Spinal cord (tissue), 10 donors: Measurements from ENCODE around the gene SEZ6L. TPM values are rescaled to one million over a fixed set of nuclear protein-coding genes. Genes with fewer than 3 reads are reported as not detected.

Experiments used
- DNase-seq, 6 donors: peaks; one replicate each; pipeline versions ENCODE4 v3.0.0 to v3.0.0-alpha.2; 2013 to 2015; ENCODE audit warnings: low spot score in 6 of 6, low read depth in 4 of 6
- H3K27ac ChIP-seq: one replicate; pipeline ENCODE4 v1.5.1; 2013; ENCODE audit warnings: low read depth, low read length, control low read depth
- H3K27me3 ChIP-seq: one replicate; pipeline ENCODE4 v1.6.1; 2013; ENCODE audit warnings: low read length; ENCODE audit not compliant: control insufficient read depth, insufficient read depth
- H3K36me3 ChIP-seq: one replicate; pipeline ENCODE4 v1.6.1; 2013; ENCODE audit warnings: low read length; ENCODE audit not compliant: control insufficient read depth, insufficient read depth
- H3K4me1 ChIP-seq: one replicate; pipeline ENCODE4 v1.6.1; 2013; ENCODE audit warnings: low read length; ENCODE audit not compliant: control insufficient read depth, insufficient read depth
- H3K4me3 ChIP-seq: one replicate; pipeline ENCODE4 v1.5.1; 2013; ENCODE audit warnings: low read depth, low read length, control low read depth
- H3K9me3 ChIP-seq: one replicate; pipeline ENCODE4 v1.6.1; 2013; ENCODE audit warnings: low read length; ENCODE audit not compliant: control insufficient read depth, insufficient read depth
- WGBS: methylation state at CpG from one replicate; pipeline ENCODE4 v1.1.5; 2013; ENCODE audit warnings: missing lambda C conversion rate; ENCODE audit not compliant: insufficient coverage; 5-methylcytosine and 5-hydroxymethylcytosine counted together
- polyA plus RNA-seq, 2 donors: library from polyadenylated mRNA; unstranded; fragments of 120-200 nt; gene quantifications; one replicate each; pipeline ENCODE4 v1.2.1, GENCODE V29; 2013; ENCODE audit not compliant: insufficient read length in 2 of 2
- total RNA-seq, 2 donors: library from RNA; depleted of rRNA in 1 of 2; stranded (reverse); fragments of 120-200 nt in 1 of 2; fragments of >200 nt in 1 of 2; gene quantifications; one replicate each; pipeline versions ENCODE4 v1.2.3 to v1.2.4, GENCODE V29; 2013 to 2014
- donor health status: healthy.

SEZ6L gene
- total and polyA plus RNA-seq, 4 donors, result 31.6 to 115 (median 87.4) TPM

DNA sequence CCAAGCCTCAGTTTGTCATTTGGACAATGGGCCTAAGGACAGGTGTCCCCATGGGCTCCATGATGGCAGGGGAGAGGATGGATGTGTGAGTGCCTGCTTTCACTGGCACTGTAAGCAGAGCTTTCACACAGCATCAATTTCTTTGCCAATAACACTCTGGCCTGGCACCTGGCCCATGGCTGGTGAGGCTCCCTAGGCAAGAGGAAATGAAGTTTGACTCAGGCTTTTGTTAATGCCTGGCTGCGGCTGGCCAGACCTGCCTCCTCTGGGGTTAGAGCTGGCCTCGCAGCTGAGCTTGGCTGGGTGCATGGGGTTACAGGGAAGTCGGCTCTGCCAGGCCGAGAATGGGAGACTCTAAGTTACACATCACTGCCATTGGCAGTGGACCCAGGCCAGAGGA, 30.0 kb upstream of the SEZ6L start:
- H3K4me3 ChIP-seq, result no peak overlapping the region
- no peaks in the 10 kb centered on the region for H3K9me3 ChIP-seq
- H3K4me1 ChIP-seq, result peaks cover 9% of the 10 kb centered on the region
- DNase-seq, result peak; percentile 64 to 96 (median 77)
- H3K36me3 ChIP-seq, result no peaks in the 10 kb centered on the region
- WGBS, result 29% methylated on average over 2 of the region's 4 CpGs
- no peak overlapping the region for H3K27ac ChIP-seq
- no peaks in the 10 kb centered on the region for H3K27me3 ChIP-seq

DNA sequence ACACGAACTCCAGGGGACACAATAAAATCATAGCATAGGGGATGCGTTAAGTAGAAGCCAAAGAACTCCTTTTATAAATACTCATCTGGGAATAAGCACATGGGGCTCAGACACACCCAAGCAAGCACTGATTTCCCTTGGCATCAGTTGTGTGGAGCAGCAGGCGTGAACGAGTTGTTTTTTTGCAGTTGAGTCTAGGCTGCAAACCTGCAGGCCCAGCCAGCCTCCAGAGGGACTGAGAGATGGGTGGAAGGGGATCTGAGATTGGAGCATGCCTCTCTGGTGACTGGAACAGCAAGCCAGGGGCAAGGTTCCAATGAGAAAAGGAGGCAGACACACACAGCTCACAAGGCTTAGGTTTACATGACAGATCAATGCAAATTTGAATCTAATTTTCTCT, 27.4 kb upstream of the SEZ6L start:
- no peaks in the 10 kb centered on the region for H3K36me3 ChIP-seq
- no peaks in the 10 kb centered on the region for H3K27me3 ChIP-seq
- peak in 2 of 6 donors; percentile 75 to 93 for DNase-seq
- 69% methylated on average over 2 of the region's 4 CpGs for WGBS
- no peaks in the 10 kb centered on the region for H3K9me3 ChIP-seq
- no peak overlapping the region for H3K27ac ChIP-seq
- H3K4me1 ChIP-seq, result peaks cover 9% of the 10 kb centered on the region
- H3K4me3 ChIP-seq, result no peak overlapping the region

DNA sequence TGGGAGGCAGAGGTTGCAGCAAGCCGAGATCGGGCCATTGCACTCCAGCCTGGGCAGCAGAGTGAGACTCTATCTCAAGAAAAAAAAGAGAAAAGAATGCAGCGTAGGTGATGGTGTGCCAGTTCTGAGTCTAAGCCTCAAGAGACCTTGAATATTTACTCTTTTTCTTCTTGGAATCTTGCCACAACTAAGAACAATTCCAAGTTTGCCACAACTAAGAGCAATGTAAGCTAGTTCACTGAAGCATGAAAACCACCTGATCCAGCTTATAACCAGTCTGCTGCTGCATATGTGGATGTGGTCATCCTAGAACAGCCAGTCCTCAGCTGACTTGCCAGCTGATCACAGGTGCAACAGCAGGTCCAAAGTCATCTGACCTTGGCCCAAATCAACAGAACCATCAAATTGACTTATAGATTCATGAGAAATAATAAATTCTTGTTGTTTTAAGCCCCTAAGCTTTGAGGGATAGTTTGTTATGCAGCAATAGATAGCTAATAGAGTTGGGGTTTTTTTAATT, 25.4 kb upstream of the SEZ6L start:
- peaks cover 9% of the 10 kb centered on the region for H3K4me1 ChIP-seq
- WGBS, result 88% methylated on average over 2 of the region's 3 CpGs

DNA sequence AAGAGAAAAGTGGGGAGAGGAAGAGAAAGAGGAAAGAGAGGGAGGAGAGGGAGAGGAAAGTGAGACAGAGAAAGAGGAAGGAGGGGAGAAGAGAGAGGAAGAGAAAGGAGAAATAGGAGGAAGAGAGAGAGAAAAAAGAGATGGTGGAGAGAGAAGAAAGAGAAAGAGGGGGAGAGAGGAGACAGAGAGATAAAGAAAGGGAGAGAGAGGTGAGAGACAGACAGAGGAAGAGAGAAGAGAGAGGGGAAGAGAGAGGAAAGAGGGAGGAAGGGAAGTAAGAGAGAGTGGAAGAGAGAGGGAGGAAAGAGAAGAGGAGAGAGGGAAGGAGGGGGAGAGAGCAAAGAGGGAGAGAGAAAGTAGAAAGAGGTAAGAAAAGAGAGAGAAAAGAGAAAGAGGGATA, 9.4 kb upstream of the SEZ6L start:
- Histone ChIP-seq H3K9me3 (no peaks in the 10 kb centered on the region), H3K4me1 (no peaks in the 10 kb centered on the region), H3K27ac (no peak overlapping the region), H3K27me3 (peaks cover 4% of the 10 kb centered on the region), H3K4me3 (no peak overlapping the region), H3K36me3 (no peaks in the 10 kb centered on the region)
- no peak for DNase-seq

More for the DNA sequence above, 25.4 kb upstream of the SEZ6L start:
- Histone ChIP-seq H3K27ac (no peak overlapping the region), H3K4me3 (no peak overlapping the region), H3K9me3 (no peaks in the 10 kb centered on the region), H3K27me3 (no peaks in the 10 kb centered on the region), H3K36me3 (no peaks in the 10 kb centered on the region)
- no peak for DNase-seq

DNA sequence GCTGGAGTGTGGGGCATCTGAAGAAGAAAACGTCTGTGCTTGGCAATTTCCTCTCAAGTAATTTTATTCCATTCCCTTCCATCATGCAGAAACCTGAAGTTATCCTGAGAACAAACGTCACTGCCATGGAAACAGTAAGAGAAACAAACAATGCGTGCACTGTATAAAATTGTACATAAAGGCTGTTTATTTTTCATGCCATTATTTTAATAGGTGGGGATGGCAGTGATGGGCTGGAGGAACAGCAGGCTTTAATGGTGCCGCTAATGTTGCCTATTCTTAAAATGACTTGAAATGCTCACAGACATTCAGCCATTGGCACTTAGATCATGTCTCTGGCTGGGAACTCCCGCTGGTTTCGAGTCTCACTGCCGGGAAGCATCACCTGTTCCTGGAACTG, 7.5 kb upstream of the SEZ6L start:
- WGBS, result 40% methylated on average over 4 of the region's 7 CpGs
- DNase-seq, result peak in 1 of 6 donors; percentile 66
- H3K9me3 ChIP-seq, result no peaks in the 10 kb centered on the region
- peaks cover 4% of the 10 kb centered on the region for H3K27me3 ChIP-seq
- H3K36me3 ChIP-seq, result no peaks in the 10 kb centered on the region
- no peak overlapping the region for H3K4me3 ChIP-seq
- no peak overlapping the region for H3K27ac ChIP-seq
- H3K4me1 ChIP-seq, result no peaks in the 10 kb centered on the region

DNA sequence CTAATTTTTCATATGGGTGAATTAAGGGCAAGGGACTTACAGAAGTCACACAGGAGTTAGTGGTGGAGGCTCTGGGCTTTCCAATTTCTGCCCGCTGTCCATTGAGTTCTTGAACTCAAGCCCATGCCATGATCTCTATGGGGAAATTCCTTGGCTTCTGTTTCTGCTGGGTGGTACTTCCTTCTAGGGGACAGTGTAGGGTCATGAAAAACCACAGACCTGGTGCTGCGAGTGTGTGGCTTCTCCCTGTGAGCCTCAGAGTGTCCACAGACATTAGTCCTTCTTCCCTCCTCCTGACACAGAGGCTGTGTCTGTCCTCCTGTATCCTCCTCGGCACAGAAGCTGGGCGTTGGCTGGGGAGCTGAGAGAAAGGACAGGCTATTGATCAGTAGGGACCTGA, 6.3 kb upstream of the SEZ6L start:
- no peak overlapping the region for H3K27ac ChIP-seq
- 93% methylated on average over 2 of the region's 4 CpGs for WGBS
- H3K4me3 ChIP-seq, result no peak overlapping the region
- no peaks in the 10 kb centered on the region for H3K9me3 ChIP-seq
- DNase-seq, result no peak
- peaks cover 3% of the 10 kb centered on the region for H3K4me1 ChIP-seq
- H3K36me3 ChIP-seq, result no peaks in the 10 kb centered on the region
- peaks cover 4% of the 10 kb centered on the region for H3K27me3 ChIP-seq

DNA sequence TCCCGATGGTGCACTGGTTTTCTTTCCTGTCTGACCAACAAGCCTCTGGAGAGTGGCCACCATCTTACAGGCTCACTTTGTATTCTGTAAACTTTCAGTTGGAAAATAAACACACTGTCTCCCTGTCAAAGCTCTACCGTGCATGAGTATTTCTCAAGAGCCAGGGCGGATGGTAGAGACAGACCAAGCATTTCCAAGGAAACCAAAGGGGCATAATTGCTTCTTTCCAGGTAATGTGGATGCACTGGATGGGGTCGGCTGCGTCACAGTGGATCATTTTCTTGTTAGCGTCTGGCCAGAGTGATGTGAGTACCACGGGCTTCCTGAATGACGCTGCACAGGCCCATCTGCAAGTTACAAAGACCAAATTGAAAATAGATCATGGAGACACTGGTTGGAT, 5.1 kb upstream of the SEZ6L start:
- Histone ChIP-seq H3K27me3 (peaks cover 4% of the 10 kb centered on the region), H3K27ac (no peak overlapping the region), H3K4me1 (peaks cover 14% of the 10 kb centered on the region), H3K9me3 (no peaks in the 10 kb centered on the region), H3K36me3 (no peaks in the 10 kb centered on the region), H3K4me3 (no peak overlapping the region)
- peak in 1 of 6 donors; percentile 50 for DNase-seq
- 31% methylated on average over 8 of the region's 8 CpGs for WGBS

DNA sequence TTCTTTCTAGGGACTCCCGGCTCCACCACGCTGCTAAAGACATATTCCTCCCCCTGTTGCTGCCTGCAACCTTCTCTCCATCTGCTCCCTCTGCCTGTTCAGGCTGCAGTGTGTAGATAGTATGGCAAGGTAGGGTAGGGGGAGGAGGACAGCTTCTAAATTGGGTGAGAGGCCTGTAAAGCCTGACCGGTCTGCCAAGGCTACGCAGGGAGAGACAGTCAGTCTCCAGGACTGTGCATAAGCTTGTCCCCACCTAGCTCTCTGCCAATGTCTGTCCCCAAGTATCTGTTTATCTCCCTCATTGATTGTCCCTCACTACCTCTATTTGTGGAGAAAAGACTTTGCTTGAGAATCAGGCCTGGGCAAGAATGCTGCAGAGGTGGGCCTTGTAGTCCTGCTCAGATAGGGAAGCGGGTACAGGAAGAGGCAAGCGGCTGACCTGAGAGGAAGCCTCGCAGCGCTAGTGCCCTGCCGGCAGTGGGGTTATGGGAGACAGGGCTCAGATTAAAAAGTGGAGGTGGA, 871 bp upstream of the SEZ6L start:
- H3K9me3 ChIP-seq, result no peaks in the 10 kb centered on the region
- peaks cover 28% of the 10 kb centered on the region for H3K4me1 ChIP-seq
- H3K27ac ChIP-seq, result peak overlapping the region; percentile 63
- DNase-seq, result peak in 2 of 6 donors; percentile 57 to 58
- WGBS, result 37% methylated on average over 7 of the region's 9 CpGs
- no peak overlapping the region for H3K4me3 ChIP-seq
- H3K27me3 ChIP-seq, result peaks cover 10% of the 10 kb centered on the region
- H3K36me3 ChIP-seq, result no peaks in the 10 kb centered on the region

DNA sequence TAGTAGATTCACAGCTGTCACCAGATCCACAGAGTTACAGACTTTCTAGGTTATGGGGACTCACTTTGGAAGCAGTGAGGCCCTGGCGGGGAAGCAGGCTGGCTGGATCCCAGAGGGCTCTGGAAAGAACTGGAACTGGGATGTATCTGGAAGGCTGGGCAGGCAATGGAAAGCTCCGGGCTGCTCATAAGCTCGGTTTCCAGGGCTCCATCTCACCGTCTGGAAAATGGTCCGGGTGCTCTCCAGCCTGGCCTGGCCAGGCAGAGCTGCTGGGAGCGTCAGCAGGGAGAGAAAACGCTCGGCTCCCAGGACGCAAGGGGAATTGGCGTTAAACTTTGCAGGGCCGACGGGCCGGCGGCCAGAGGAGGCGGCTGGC, 335 bp upstream of the SEZ6L start:
- DNase-seq, result peak in 2 of 6 donors; percentile 53 to 90
- 1% methylated on average over 15 of the region's 15 CpGs for WGBS
- Histone ChIP-seq H3K36me3 (no peaks in the 10 kb centered on the region), H3K4me1 (peaks cover 29% of the 10 kb centered on the region), H3K9me3 (no peaks in the 10 kb centered on the region), H3K27me3 (peaks cover 10% of the 10 kb centered on the region), H3K27ac (peak overlapping the region; percentile 63), H3K4me3 (peak overlapping the region; percentile 21)

DNA sequence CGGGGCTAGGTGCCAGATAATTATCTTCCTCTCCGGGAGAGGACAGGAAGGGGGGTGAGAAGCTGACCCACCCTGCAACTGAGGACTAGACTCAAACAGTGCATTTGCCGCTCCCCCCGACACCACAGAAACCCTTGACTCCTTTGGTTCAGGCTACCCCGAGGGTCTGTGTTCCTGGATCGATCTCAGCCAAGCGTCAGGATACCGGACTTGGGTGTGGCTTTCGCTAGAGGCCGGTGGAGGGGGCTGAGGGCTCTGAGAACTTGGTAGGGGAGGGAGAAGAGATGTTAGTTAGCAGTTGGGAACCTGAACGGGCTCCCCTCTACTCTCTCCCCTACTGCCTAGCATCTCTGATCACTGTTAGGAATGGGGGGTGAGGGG, 840 bp downstream of the SEZ6L start:
- H3K9me3 ChIP-seq, result no peaks in the 10 kb centered on the region
- DNase-seq, result peak in 2 of 6 donors; percentile 54 to 62
- peak overlapping the region; percentile 61 for H3K4me3 ChIP-seq
- peaks cover 34% of the 10 kb centered on the region for H3K4me1 ChIP-seq
- H3K36me3 ChIP-seq, result no peaks in the 10 kb centered on the region
- H3K27ac ChIP-seq, result peak overlapping the region; percentile 55
- no CpG with 5 or more reads among the region's 11 CpGs for WGBS
- peaks cover 10% of the 10 kb centered on the region for H3K27me3 ChIP-seq
